DMS153 treated with DMSO at 0.1 percent for 48 hours (cell line): ENCODE results near the gene TTC16.

ENCODE experiments used
- DNase-seq: peaks from one replicate; lab custom pipeline; 2025; ENCODE audit not compliant: unreplicated experiment; lab: John Stamatoyannopoulos, UW

Gene TTC16

GRCh38 chr9:127694890-127695720 is 20.8 kb upstream of the TTC16 start:
- DNase-seq, result no peak

GRCh38 chr9:127697575-127697974 is 18.3 kb upstream of the TTC16 start:
- DNase-seq, result no peak

GRCh38 chr9:127698386-127698785 is 17.5 kb upstream of the TTC16 start:
- no peak for DNase-seq

- DNase-seq, result peak; percentile 96
Observed at GRCh38 chr9:127698985-127699670, 16.8 kb upstream of the TTC16 start.

DNA sequence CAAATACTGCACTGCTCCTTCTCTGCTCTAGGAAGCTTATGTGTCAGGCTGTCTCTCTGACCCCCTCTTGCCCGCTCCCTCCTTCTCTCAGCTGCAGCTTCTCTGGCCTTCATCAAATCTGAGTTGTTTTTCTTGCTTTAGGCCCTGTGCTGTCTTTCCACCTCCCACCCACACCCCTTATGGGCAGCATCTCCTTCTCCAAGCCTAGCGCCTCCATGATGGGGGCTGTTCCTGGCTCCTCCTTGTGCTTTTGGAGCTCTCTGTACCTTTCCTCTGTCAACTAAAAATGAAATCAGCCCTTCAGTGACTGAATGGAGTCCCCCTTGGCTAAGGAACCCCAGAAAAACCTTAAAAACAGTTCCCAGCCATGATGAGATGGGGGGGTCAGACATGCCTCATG is 15.7 kb upstream of the TTC16 start:
- DNase-seq, result no peak

GRCh38 chr9:127700594-127701255 is 15.2 kb upstream of the TTC16 start:
- no peak for DNase-seq

DNA sequence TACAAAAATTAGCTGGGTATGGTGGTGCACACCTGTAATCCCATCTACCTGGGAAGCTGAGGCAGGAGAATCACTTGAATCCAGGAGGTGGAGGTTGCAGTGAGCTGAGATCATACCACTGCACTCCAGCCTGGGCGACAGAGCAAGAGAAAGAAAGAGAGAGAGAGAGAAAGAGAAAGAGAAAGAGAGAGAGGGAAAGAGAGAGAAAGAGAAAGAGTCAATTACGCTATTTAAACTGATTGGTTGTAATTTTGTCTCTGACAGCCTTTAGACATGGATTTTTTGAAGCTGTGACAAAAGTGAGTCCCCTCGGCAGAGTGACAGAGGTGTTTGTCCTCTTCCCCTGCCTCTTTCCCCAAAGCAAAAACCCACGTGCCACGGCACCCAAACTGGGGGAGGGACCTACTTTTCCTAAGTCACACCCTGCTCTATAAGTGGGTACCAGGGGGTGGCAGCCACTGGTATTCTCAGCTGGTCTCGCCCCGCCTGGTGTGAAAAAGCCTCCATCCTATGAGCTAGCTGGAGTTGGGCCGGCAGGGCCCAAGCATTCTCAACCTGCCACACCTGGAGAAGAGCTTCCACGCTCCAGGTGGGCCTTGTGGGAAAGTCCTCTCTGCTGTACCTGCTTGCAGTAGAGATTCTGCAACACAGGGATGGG is 12.5 kb upstream of the TTC16 start:
- no peak for DNase-seq

DNA sequence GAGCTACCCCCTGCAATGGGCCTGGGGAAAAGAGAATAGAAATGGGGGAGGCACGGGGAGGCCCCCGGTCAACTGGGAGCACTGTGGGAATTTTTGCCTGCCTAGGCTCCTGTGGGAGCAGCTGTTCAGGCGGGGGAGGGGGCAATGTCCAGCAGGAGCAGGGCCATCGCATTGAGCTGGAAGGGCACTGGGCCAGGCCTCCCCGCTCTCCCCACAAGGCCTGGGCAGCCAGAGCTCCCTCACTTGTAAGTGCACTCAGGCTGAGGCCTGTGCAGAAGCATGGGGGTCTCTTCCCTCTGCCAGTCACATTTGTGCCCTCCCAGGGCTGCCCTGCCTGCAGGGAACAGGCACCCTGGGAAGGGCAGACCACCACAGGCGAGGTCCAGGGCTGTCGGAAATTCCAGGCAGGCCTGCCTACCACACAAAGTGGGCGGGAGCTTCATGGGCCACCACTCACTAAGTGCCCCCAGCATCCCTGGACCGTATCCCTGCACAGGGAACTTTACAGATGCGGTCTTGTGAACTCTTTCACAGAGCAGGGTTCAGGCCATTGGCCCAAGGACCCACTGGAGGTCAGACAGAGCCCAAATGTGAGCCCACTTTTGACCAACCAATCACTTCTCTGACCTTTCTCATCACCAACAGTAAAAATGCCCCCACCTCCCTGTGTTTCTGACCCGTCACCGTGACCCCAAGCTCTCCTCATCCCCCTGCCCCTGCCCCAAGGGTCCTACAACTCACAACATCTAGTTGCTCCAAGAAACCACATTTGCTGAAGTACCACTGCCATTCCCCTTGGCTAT is 10.1 kb upstream of the TTC16 start:
- DNase-seq, result no peak

- peak; percentile 30 for DNase-seq
Observed at GRCh38 chr9:127706836-127707241, 9.0 kb upstream of the TTC16 start, which contains the start of gene CFAP157. TSS of gene CFAP157 (plus strand) at chr9:127706988. CDS start at chr9:127707032, 44 bp downstream.

DNA sequence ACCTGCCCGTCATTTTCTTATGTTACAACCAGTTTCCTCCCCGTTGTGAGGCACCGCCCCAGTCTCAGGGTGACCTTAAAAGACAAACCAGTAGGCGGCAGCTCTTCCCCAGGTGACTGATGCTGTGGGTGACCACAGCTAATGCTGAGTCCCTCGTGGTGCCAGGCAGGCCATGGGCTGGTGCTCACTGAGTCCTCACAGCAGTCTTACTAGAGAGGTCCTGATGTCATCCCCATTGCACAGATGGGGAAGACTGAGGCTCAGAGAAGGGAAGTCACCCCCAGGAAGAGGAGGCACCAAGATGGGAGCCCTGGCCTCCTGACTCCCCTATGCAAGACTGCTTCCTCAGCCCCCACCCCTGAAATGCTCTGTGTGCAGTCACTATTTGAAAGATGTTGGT is 8.1 kb upstream of the TTC16 start:
- no peak for DNase-seq

GRCh38 chr9:127708952-127709587 is 6.8 kb upstream of the TTC16 start:
- DNase-seq, result no peak

GRCh38 chr9:127710204-127710783 is 5.6 kb upstream of the TTC16 start:
- no peak for DNase-seq

GRCh38 chr9:127711226-127711701 is 4.6 kb upstream of the TTC16 start:
- no peak for DNase-seq

- no peak for DNase-seq
Observed at GRCh38 chr9:127711831-127712274, 4.0 kb upstream of the TTC16 start.

DNA sequence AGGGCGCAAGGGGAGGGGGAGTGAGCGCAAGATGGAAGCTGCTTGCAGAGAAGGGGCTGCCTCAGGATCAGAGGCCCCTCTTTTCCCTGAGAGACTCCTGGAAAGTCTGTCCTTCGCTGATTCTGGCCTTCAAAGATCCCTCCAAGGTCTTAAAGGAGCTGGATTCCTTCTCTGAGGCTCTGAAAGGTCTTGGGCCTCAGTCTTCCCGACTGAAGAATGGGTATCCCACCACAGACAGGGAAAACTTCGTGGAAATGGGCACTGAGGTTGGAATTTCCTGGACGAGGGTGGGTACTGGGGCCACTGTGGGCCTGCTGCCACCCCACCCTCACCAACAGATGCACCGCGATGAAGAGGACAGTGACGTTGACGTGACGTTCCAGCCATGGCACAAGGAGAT is 3.5 kb upstream of the TTC16 start:
- DNase-seq, result no peak

- DNase-seq, result no peak
Observed at GRCh38 chr9:127712867-127713266, 3.0 kb upstream of the TTC16 start.

GRCh38 chr9:127714020-127714750 is 1.7 kb upstream of the TTC16 start:
- no peak for DNase-seq

GRCh38 chr9:127714951-127715469 is 869 bp upstream of the TTC16 start:
- no peak for DNase-seq

DNA sequence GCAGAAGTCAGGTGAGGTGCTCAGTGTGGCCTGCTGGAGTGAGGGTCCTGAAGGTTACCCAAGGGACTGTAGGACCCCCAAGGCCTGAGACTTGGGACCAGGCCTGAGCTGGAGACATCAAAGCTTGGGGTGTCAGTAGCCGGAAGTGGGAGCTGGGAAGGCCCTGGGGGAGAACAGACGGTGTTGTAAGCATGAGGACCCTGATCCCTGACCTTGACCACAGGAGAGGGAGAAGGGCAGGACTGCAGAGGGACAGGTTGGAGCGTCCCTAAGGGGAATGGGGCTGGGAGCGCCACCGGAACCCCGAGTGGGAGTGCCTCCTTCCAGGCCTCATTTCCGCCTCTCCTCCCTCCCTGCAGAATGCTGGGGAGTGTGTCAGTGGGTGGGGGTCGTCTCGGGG is 533 bp downstream of the TTC16 start:
- DNase-seq, result no peak
